HEK293 (cell line): ENCODE data around the gene HSD17B4.

Experiments
- CTCF ChIA-PET: fragments of 350-600 bp; formaldehyde crosslinking; extraction: SDS; loops from one replicate; lab custom pipeline; 2021; ENCODE audit warnings: antibody characterized with exemption; lab: Yijun Ruan, JAX
- POLR2A ChIA-PET: fragments of 300-600 bp; formaldehyde crosslinking; extraction: SDS; loops from one replicate; lab custom pipeline; 2020; ENCODE audit warnings: antibody characterized with exemption, inconsistent platforms; lab: Yijun Ruan, JAX
- H3K27ac ChIP-seq: fragments of 200-500 bp; sonication (Bioruptor generic); 2 replicates; pipeline ENCODE4 v1.5.1; 2014; ENCODE audit warnings: low read depth, low read length, control low read depth, inconsistent platforms; ENCODE audit errors: extremely low read depth
- H3K36me3 ChIP-seq, 2 experiments: fragments of 200-500 bp in 1 of 2; sonication (Bioruptor generic) in 1 of 2; 1 replicate in 1 of 2; 2 replicates in 1 of 2; pipeline ENCODE4 v1.5.1; 2014 to 2017; ENCODE audit warnings: inconsistent platforms in 2 of 2, low read length in 2 of 2; ENCODE audit not compliant: control insufficient read depth in 2 of 2, insufficient read depth in 1 of 2
- H3K4me1 ChIP-seq: fragments of 200-500 bp; sonication (Bioruptor generic); 2 replicates; pipeline ENCODE4 v1.5.1; 2014; ENCODE audit warnings: mild to moderate bottlenecking, low read length, inconsistent platforms; ENCODE audit not compliant: control insufficient read depth, insufficient read depth
- H3K4me3 ChIP-seq: 2 replicates; pipeline ENCODE4 v1.5.1; 2011; ENCODE audit warnings: low read depth, mild to moderate bottlenecking, control low read depth, low read length, moderate library complexity
- H3K9me3 ChIP-seq: fragments of 200-500 bp; sonication (Bioruptor generic); 2 replicates; pipeline ENCODE4 v1.5.1; 2014; ENCODE audit warnings: low read depth, low read length, inconsistent platforms; ENCODE audit not compliant: control insufficient read depth, insufficient read depth
- HOXA7 ChIP-seq: sonication (generic); formaldehyde crosslinking; IDR thresholded peaks from 2 replicates; pipeline ENCODE4 v1.8.1; 2022; ENCODE audit warnings: missing genetic modification reagents, borderline replicate concordance
- MZF1 ChIP-seq: fragments of 450-650 bp; formaldehyde crosslinking; IDR thresholded peaks from 2 replicates; pipeline ENCODE4 v1.5.1; 2017; ENCODE audit warnings: missing biosample characterization, missing genetic modification characterization, borderline replicate concordance
- PRDM4 ChIP-seq: fragments of 450-650 bp; formaldehyde crosslinking; IDR thresholded peaks from 2 replicates; pipeline ENCODE4 v1.5.1; 2017; ENCODE audit warnings: missing biosample characterization, missing genetic modification characterization
- ZBTB10 ChIP-seq: fragments of 450-650 bp; formaldehyde crosslinking; IDR thresholded peaks from 2 replicates; pipeline ENCODE4 v1.5.1; 2016; ENCODE audit warnings: missing biosample characterization, missing genetic modification characterization
- ZBTB44 ChIP-seq: fragments of 450-650 bp; IDR thresholded peaks from 2 replicates; pipeline ENCODE4 v1.5.1; 2018; ENCODE audit warnings: missing biosample characterization, mild to moderate bottlenecking, missing genetic modification characterization
- ZIC2 ChIP-seq: fragments of 450-650 bp; formaldehyde crosslinking; IDR thresholded peaks from 2 replicates; pipeline ENCODE4 v1.5.1; 2016; ENCODE audit warnings: missing biosample characterization, missing genetic modification characterization
- ZNF138 ChIP-seq: fragments of 450-650 bp; formaldehyde crosslinking; IDR thresholded peaks from 2 replicates; pipeline ENCODE4 v1.5.1; 2016; ENCODE audit warnings: missing biosample characterization, missing genetic modification characterization, borderline replicate concordance
- ZNF146 ChIP-seq: fragments of 450-650 bp; formaldehyde crosslinking; IDR thresholded peaks from 2 replicates; pipeline ENCODE4 v1.5.1; 2016; ENCODE audit warnings: missing biosample characterization, missing genetic modification characterization
- ZNF157 ChIP-seq: fragments of 450-650 bp; formaldehyde crosslinking; IDR thresholded peaks from 2 replicates; pipeline ENCODE4 v1.5.1; 2016; ENCODE audit warnings: missing biosample characterization, missing genetic modification characterization
- ZNF202 ChIP-seq: fragments of 450-650 bp; formaldehyde crosslinking; IDR thresholded peaks from 2 replicates; pipeline ENCODE4 v1.5.1; 2016; ENCODE audit warnings: missing biosample characterization, missing genetic modification characterization, borderline replicate concordance
- ZNF335 ChIP-seq: fragments of 450-650 bp; formaldehyde crosslinking; conservative IDR thresholded peaks from 2 replicates; pipeline ENCODE4 v1.5.1; 2016; ENCODE audit warnings: missing biosample characterization, missing genetic modification characterization
- ZNF416 ChIP-seq: fragments of 450-650 bp; formaldehyde crosslinking; IDR thresholded peaks from 2 replicates; pipeline ENCODE4 v1.5.1; 2016; ENCODE audit warnings: missing biosample characterization, missing genetic modification characterization
- ZNF521 ChIP-seq: fragments of 450-650 bp; formaldehyde crosslinking; IDR thresholded peaks from 2 replicates; pipeline ENCODE4 v1.5.1; 2017; ENCODE audit warnings: missing biosample characterization, mild to moderate bottlenecking, missing genetic modification characterization
- ZNF548 ChIP-seq: fragments of 450-650 bp; formaldehyde crosslinking; IDR thresholded peaks from 2 replicates; pipeline ENCODE4 v1.5.1; 2016; ENCODE audit warnings: missing biosample characterization, missing genetic modification characterization
- ZNF561 ChIP-seq: fragments of 450-650 bp; IDR thresholded peaks from 2 replicates; pipeline ENCODE4 v1.5.1; 2018; ENCODE audit warnings: missing biosample characterization, missing genetic modification characterization, borderline replicate concordance
- ZNF600 ChIP-seq: fragments of 450-650 bp; formaldehyde crosslinking; IDR thresholded peaks from 2 replicates; pipeline ENCODE4 v1.5.1; 2016; ENCODE audit warnings: missing biosample characterization, missing genetic modification characterization
- ZNF621 ChIP-seq: fragments of 450-650 bp; formaldehyde crosslinking; IDR thresholded peaks from 2 replicates; pipeline ENCODE4 v1.5.1; 2017; ENCODE audit warnings: missing biosample characterization, missing genetic modification characterization
- ZNF660 ChIP-seq: fragments of 450-650 bp; IDR thresholded peaks from 2 replicates; pipeline ENCODE4 v1.5.1; 2018; ENCODE audit warnings: missing biosample characterization, mild to moderate bottlenecking, missing genetic modification characterization
- ZSCAN4 ChIP-seq: fragments of 450-650 bp; formaldehyde crosslinking; IDR thresholded peaks from 2 replicates; pipeline ENCODE4 v1.5.1; 2017; ENCODE audit warnings: missing biosample characterization, missing genetic modification characterization

The HSD17B4 gene

GRCh38 chr5:119527351-119527750, 75.1 kb downstream of the HSD17B4 start (continued):
- TF ChIP-seq ZBTB10 (tag by site-specific recombination) (no peak), ZNF600 (tag by site-specific recombination) (no peak), ZNF416 (no peak), ZNF548 (no peak), ZNF621 (tag by site-specific recombination) (no peak), MZF1 (tag by site-specific recombination) (no peak), ZNF138 (no peak), ZNF660 (tag by site-specific recombination) (no peak), ZSCAN4 (tag by site-specific recombination) (no peak), ZNF521 (no peak)

GRCh38 chr5:119529811-119530210, 77.5 kb downstream of the HSD17B4 start:
- ChIA-PET CTCF (no interaction called here), POLR2A (no interaction called here)
- H3K9me3 ChIP-seq, result no peaks in the 10 kb centered on the region
- TF ChIP-seq ZNF335 (tag by site-specific recombination) (no peak), ZNF157 (tag by site-specific recombination) (no peak), ZNF561 (no peak), ZIC2 (no peak), ZBTB44 (tag by site-specific recombination) (no peak), ZNF146 (tag by site-specific recombination) (no peak), PRDM4 (tag by site-specific recombination) (no peak), HOXA7 (CRISPR knock-in tag) (no peak), ZNF202 (no peak)
- H3K27ac ChIP-seq, result no peak overlapping the region
- peaks cover 38 to 42% of the 10 kb centered on the region in 2 experiments for H3K36me3 ChIP-seq
- no peak overlapping the region for H3K4me3 ChIP-seq
- H3K4me1 ChIP-seq, result no peaks in the 10 kb centered on the region
